HG03575 (cell line): Measurements from ENCODE around the gene HOXC12.

Source experiments
- ATAC-seq: cut with Tn5 transposase; IDR thresholded peaks from one replicate; pipeline ENCODE4 v1.9.1; 2021; ENCODE audit not compliant: unreplicated experiment, insufficient number of reproducible peaks, low FRiP score; ENCODE audit errors: extremely low read depth

HOXC12 gene

DNA sequence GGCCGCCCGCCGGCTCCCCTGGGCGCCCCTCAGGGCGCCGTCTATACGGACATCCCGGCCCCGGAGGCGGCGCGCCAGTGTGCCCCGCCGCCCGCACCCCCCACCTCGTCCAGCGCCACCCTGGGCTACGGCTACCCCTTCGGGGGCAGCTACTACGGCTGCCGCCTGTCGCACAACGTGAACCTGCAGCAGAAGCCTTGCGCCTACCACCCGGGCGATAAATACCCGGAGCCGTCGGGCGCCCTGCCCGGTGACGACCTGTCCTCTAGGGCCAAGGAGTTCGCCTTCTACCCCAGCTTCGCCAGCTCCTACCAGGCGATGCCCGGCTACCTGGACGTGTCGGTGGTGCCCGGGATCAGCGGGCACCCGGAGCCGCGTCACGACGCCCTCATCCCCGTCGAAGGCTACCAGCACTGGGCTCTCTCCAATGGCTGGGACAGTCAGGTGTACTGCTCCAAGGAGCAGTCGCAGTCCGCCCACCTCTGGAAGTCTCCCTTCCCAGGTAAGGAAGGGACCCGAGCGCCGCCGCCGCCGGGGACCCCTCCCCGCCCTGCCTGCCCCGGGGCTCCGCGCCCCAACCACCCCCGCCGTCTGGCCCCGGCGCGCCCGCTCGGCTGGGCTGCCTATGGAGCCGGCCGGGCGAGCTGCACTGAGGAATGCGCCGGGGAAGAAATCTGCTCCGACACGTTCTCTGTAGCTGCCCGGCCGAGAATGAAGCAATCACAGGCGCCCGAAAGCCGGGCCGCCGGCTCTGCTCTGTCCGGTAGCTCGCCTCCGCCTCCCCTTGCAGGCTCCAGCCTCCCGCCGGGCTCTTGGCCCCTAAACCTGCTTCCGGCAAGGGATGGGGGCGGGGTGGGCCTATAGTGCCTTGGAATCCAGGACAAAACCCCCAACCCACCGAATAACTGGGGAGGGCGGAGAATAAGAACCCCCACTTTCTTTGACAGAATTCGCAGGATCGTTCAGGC is 15.3 kb upstream of the HOXC12 start:
- no peak for ATAC-seq

DNA sequence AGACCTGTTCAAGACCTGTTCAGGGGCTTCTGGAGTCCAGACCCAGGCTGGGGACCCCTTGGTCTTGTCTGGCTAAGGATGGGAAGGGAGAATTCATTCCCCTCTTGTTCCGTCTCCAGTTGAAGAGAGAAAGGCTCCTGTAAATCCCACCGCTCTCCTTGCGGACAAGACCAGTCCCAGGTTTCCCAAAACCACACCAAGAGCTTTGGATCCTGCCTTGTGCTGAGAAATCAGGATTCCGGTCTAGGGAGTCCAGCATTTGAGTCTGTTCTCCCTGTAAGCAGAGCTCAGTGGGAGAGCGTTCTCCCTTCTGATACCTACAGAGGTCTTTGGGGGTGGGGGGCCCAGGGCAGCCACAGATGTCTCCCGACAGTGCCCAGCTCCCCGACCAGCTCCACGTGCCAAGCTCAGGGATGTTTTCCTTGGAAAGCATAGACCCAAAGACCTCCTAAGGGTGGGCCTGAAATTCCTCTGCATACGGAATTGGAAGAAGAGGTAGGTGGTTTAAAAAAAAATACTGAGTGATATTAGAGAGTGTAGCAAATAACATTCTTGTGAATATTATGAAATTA is 14.2 kb upstream of the HOXC12 start:
- no peak for ATAC-seq

DNA sequence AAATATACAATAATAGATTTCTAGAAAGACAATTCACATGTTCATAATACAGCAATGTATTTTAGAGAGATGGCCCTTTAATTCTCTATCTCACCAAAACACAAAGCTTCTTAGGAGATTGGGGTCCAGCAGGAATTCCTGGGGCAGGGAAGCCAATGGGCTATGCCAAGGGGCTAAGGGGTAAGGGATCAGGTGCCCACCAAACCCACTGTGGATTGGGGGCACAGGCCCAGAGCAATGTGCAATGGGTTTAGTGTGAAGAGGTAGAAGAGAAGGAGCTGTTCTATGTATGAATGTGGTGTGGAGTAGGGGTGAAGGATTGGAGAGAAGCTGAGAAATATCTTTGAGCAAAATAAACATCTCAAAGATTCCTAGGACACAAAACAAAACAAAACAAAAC is 13.5 kb upstream of the HOXC12 start:
- ATAC-seq: no peak

DNA sequence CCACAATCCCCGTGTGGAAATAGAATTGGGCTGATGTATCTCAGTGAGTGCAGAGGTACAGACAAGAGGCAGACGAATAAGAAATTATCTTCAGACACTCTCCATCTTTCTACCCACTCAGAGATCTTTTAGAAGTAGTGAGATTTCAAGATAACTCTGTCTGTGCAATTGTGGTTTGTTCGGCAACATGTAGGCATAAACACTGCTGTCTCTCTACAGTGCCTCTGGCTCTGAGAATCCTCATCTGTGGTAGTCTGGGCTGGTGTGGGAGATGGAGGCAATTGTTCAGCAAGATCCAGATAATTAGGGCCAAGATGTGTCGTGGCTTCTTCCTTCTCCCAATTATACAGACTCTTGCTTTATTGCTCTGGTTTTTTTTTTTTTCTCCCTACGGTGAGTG is 13.0 kb upstream of the HOXC12 start:
- ATAC-seq: no peak

DNA sequence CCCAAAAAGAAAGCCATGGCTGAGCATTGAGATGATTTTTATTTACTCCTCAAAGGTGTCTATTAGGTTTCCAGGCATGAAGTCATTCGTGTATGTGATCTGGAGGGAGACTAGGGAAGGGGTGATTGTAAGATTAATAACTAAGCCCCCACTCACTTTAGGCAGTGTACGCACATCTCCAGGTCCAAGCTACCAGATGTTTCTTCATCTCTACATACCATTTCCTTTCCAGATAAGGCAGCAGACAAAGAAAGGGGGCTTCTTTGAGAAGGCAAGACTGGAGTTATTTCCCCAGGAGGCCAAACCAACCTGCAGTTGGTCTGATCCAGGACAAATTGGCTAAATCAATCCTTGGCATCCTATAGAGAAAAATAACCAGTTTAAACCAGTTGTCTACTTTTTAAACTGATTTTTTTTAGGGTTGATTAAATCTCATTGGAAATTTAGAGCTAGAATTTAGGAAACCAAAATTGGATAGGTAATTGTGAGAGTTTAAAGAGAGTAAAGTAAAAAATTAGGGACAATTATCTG is 12.2 kb upstream of the HOXC12 start:
- ATAC-seq: no peak

DNA sequence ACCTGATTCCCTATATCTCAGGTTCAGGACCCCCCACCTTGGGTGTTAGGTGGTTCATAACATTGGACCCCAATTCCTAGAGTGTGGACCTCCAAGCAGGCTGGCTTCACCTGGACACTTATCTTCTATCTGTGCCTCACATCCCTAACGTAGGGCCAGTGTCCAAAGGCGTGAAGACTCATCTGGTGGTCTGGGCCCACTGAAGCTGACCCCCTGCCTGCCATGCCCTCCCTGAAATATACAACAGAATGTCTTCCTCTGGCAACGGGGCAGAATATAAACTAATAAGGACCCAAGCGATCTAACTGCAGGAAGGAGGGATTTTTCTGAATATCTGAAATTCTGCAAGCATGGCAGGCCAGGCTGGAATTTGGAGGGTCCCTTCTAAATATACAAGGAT is 10.5 kb upstream of the HOXC12 start:
- ATAC-seq: no peak

DNA sequence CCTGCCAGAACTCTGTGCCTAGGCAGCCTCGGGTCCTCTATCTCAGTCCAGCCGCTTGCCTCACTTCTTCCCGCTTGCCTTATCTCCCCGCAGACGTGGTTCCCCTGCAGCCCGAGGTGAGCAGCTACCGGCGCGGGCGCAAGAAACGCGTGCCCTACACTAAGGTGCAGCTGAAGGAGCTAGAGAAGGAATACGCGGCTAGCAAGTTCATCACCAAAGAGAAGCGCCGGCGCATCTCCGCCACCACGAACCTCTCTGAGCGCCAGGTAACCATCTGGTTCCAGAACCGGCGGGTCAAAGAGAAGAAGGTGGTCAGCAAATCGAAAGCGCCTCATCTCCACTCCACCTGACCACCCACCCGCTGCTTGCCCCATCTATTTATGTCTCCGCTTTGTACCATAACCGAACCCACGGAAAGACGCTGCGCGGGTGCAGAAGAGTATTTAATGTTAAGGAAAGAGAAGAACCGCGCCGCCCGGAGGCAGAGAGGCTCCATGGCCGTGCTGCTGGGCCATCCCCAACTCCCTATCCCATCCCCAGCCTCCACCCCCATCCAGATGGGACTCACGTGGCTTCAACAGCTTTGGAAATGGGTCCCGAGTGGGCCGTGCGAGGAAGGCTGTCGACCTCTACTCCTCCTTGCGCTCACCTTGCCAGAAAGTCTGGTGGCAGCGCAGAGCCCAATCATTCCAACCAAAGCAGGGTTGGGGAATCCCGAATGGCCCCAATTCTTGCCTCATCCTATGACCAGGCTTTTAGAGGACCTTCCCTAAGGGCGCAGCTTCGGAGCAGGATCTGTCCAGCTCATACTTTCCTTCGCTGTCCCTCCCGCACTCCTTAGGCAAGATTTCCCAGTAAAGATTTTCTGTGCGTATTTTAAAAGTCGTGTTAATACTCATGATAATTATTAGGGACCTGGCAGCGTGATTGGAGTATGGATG is 9.5 kb upstream of the HOXC12 start:
- no peak for ATAC-seq

DNA sequence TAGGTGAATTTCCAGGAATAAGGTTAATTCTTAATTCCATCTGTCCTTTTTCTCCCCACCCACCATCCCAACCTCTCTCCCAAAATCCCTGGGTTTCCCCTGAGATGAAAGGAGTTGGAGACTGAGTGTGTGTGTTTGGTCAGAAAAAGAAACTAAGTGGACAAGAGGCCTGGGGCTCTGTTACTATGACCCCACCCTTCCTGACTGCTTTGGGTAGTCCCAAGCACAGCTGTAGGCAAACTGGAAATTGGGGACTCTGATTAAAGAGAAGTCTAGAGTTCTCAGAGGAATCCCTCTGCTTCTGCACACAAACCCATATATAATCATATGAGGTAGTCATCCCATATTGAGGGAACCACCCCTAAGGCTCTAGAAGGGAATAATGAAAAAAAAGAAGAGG is 7.0 kb upstream of the HOXC12 start:
- ATAC-seq: no peak

DNA sequence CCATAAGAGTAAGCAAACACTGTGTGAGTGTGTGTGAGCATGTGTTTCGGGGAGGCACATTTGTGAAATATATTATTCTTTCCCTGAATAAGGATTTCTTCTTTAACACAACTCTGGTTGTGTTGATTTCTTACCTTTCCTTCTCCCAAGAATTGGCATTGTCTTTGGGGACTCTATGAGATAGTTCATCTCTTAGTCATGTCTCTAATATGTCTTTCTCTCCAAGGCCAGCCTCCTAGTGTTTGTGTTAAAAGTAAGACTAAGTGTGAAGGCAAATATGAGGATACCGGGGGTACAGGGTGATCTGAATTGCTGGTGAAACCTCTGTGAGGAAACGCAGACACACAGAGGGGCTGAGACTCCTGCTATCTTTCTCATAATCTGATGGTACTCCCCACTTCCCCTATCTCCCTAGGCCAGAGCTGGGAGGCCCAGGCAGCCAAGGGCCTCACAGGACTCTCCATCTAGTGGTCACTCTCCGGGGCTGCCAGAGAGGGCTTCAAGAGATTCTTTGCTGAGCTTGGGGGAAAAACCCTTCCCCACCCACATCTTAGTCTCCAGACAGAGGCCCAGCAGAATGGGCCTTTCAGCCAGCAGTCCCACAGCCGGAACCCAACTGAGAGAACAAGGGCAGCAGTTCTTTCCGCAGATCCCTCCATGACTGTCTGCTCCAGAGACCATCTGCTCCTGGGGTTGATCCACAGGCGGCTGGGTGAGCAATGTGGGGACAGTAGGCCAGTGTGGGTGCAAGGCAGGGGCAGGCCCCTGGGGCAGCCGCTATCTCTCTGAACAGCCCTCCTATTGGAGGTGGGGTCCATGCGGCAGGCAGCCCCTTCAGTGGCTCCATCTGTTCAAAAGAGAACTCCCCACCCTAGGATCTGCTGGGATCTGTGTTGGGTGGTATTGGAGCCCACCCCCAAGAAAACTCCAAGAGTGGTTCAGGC is 5.8 kb upstream of the HOXC12 start:
- ATAC-seq: no peak

DNA sequence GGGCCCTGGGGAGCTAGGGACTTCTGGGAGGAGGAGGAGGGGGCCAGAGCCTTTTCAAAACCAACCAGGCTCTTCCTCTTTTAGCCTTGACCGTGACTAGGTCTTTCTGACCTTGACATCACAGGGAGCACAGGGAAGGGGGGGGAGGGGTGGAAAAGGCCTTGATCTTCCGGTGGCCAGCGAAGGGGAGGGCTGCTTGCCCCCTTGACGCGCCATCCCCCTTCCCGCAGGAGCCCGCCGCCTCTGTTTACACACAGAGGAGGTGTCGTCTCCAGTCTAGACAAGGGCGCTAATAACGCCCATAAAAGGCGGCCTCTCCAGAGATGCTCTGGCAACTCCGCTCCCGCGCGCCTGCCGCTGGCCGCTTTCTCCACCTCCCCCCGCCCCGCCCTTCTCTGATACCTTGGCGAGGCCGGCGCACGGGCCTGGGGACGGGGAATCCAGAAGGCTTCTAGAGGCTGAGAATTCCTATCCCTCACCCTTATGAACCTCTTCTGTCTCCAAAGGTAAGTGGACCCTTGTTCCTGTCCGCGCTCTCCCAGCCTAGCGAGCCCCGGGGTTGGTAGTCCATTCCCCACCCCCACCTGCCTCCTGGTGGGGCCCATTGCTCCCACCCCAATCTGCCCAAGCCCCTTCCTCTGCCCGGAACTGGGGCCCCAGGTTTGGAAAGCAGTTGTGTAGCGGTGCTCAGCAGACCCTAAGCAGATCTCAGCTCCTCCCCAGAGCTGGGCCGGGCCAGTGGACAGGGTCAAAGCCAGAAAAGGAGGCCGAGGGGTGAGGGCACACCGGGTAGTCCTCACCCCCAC is 4.9 kb upstream of the HOXC12 start:
- no peak for ATAC-seq

DNA sequence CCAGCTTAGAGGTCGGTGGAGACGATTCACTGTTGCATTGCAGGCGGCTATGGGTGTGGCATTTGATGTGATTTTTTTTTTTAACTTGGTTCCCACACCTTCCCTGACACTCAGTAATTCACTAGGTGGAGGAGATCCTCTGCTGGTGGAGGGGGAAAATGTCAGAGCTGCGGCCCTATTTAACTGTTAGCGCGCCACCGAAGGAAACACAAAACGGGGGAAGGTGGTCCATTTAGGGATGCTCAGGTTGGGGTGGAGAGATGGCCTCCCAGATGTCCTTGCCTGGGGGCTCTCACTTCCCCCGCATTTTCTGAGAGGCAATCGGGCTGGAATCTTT is 4.3 kb upstream of the HOXC12 start:
- ATAC-seq: no peak

DNA sequence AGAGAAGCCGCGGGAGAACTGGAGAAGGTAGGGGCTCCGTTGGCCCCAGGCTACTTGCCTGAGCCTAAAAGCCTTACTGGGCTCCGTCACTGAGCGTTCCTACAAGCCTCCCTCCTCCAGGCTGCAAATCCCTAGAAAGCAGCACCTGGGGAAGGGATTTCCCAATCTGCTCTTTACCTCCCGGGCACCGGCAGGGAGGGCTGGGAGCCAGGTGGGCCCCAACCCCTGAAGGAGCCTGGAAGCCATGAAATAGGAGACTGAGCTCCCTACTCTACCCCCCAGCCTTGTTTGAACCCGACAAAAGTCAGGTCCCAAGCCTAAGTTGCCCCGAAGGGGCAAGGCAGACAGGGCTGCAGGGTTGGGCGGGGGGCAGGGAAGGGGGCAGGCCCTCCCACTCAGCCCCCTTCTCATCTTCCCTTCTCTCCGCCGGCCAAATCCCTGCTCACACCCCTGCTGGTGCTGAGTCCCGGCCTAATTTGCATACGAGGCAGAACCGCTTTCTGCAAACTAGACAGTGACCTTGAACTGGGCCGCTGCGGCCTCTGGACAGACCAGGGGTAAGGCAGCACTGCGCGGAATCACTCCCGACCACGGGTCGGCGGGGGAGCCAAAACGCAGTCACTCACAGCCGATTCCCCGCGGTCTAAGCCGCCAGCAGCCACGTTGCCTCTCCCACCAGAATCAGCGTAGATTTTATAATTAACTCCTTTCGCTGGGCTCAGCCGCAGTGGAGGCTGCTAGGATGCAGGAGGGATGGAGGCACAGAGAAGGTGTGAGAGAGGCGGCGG is 3.7 kb upstream of the HOXC12 start:
- no peak for ATAC-seq

DNA sequence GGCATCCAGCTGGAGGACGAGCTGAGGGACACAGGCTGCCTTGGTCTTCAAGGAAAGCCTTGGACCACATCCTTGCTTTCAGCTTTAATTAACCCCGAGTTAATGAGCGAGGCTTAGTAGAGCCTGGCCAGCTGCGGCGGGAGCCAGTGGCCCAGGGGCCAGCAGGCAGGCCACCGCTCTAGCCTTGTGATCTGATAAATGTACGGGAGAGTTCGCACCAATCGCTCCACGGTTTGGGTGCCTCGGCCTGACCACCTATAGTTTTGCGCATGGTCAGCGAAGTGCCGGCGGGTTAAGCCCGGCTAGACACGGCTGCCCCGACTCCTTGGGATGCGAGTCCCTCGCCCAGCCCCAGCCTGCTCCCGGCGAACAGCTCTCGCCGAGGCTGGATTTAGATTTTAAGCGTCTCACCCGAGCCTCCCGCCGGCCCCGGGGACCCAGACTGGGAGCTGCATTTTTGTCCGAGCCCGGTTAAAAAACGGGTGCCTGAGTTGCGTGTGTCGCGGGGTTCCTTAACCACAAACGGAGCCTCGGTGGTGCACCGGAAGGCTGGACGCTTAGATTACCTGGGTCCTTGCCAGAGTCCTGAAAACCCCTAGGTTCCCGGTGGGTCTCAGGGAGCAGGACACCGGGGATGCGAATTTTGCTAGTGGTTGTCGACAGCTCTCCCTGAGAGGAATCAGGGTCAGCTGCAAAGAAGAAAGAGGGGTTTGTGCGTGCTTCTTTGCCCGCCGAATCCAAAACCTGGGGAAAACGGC is 2.9 kb upstream of the HOXC12 start:
- ATAC-seq: no peak

DNA sequence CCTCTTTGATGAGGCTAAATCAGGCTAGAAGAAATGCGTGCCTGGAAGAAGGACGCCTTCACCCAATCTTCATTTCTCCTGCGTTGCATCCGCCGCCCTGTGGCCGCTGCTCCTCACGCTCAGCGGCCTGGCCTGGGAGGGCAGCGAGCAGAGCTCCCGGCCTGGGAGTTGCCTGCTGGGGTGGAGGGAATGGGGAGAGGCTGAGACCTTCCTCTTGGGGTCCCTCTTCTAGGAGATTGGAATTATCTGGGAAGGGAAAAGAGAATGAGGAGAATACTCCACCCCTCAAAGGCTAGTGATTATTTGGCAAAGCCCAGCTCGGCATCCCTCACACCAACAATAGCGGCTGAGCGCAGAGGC is 2.4 kb upstream of the HOXC12 start:
- no peak for ATAC-seq

DNA sequence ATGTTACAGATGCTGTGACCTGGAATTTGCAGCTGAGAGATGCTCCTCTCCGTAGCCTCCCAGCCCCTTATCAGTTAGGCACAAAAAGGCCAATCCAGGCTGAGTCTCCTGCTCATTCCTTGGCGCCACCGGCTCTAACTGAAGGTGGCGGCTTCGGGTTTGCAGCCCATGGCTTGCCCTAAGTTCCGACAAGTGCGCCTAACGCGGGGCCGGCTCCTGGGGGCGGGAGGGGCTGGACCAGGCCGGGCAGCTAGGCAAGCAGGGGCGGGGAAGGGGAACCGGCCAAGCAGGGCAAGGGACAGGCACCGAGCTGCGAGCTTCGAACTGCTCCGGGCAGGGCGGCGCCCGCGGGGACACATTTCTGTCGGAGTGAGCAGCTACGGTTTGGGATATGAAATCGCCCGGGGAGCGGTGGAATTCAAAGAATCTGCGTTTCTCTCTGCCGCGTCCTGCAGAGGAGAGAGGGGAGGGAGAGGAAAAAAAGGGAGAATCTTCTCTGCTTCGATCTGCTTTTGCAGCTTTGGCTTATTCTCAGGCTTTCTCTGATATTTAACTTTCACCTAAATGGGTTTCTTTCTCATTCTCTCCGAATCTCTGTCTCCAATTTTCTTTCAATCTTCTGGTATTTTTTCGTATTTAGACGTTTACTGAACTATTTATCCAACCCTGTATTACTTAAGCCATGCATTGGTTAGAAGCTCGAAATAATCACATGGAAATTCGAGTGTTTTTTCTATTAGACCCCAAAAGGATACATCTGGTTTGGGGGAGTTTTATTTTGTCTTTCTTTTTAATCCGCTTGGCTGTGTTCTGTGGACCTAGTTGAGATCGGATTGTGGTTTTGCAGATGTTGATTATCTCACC is 1.6 kb upstream of the HOXC12 start:
- no peak for ATAC-seq
